Astrocyte (in vitro differentiated cells and primary cell): ENCODE measurements around the gene DNAJC4.

ENCODE experiments used
- CTCF ChIP-seq: IDR thresholded peaks from 2 replicates; pipeline ENCODE4 v1.5.1; 2011; ENCODE audit warnings: low read depth, mild to moderate bottlenecking, inconsistent platforms, low read length, moderate library complexity; ENCODE audit not compliant: insufficient read depth
- EZH2 ChIP-seq: IDR thresholded peaks from 2 replicates; pipeline ENCODE4 v1.6.1; 2012; ENCODE audit warnings: mild to moderate bottlenecking, low read length, inconsistent platforms; ENCODE audit not compliant: insufficient read depth

- no peak for TF ChIP-seq CTCF
- TF ChIP-seq EZH2, result no peak
These were observed 23.1 kb downstream of the DNAJC4 start for GRCh38 chr11:64253481-64253880.
